ENCODE data around the gene CNNM2.

Gene CNNM2

GRCh38 chr10:103007017-103007416, 88.9 kb downstream of the CNNM2 start:
- no peak for TF ChIP-seq POLR2A (IDR thresholded peaks at IDR 0.05; ENCODE audit: low read depth, low read length)
- no peak for DNase-seq (ENCODE audit: insufficient read length, low spot score)
- FAIRE-seq, result no peak

DNA sequence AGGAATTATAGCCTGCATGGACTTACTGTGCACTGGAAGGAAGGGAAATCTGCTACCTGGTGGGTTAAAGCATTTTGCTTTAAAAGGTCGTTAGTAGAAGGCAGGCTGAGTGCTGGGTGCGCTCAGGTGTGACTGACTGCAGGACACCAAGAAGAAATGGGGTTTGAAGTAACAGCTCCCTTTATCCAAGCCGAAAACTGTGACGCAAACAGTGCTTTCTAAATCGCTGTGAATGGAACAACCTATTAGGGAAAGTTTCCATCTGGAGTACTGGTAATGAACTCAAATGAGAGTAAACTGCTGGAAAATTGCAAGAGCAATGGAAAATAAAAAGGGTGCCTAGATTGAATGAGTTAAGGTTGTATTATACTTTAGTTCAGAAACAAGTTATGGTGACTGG, 95.3 kb downstream of the CNNM2 start:
- no peak for DNase-seq (ENCODE audit: insufficient read length, low spot score)
- FAIRE-seq, result no peak
- TF ChIP-seq POLR2A (IDR thresholded peaks at IDR 0.05; ENCODE audit: low read depth, low read length), result no peak

DNA sequence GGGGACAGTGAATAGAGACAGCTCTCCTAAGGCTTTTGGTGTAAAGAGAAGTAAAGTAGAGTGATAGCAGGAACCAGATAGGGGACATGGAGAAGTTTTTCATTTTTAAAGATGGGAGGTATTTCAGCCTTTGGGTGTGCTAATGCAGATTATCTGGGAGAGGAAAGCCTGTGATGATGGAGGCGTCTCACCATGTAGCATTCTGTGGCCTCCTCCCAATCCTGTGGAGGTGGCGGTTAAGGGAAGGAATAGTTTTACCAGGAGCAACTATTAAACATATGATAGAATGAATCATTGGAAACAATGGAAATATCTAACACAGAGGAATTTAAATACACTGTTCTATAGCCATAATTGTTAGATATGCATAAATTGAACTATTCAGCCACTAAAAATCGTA, 101.3 kb downstream of the CNNM2 start:
- FAIRE-seq (no peak), DNase-seq (ENCODE audit: insufficient read length, low spot score) (no peak)
- TF ChIP-seq POLR2A (IDR thresholded peaks at IDR 0.05; ENCODE audit: low read depth, low read length), result no peak

DNA sequence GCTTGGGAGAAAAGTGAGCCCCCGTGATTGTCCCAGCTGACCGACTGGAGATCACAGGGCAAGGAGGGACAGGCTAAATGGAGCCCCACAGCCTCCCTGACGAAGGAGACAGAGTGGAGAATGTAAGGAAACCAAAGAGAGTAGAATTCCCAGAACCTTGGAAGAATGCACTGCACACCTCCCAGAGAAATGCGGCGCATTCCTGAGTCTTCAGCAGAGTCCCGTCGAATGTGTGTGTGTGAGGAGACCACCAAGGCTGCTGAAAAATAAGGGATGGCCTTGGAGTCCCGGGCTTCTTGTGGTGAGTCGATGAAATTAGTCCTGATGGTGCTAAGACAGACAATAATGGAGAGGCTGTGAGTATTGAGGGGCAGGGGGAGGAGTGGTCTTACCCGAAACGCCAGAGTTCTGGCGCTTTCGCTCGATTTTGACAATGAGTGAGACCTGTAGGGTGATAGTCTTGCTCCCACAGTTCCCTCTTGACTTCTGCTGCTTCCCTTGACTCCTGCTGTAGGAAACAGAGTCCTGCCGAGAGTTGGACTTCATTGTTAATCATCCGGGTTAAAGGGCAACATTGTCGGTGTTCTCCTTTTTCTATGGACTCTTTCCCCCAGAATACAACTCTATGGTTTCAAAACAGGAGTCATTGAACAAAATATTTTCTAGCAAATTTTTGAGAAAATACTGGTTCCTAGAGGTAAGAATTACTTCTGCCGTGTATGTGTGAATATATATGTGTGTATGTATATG, 103.2 kb downstream of the CNNM2 start:
- FAIRE-seq (no peak), DNase-seq (ENCODE audit: insufficient read length, low spot score) (no peak)
- no peak for TF ChIP-seq POLR2A (IDR thresholded peaks at IDR 0.05; ENCODE audit: low read depth, low read length)

DNA sequence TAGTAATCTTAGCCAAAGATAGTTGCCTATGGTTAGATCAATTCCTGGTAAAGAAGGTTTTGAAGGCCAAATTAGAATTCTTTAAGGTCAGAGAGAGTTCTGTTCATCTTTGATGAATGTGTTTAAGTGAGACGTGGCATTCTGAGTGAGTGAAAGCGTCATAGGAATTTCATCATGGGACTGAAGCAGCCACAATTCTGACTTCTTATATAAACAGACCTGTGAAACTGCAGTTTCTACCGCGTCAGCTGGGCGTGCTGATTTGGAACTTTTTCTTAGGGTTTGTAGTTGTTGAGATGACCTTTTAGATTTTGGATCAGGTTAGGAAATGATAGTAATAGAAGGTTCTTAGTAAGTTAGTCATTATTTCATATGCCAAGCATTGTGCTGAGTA, 103.8 kb downstream of the CNNM2 start:
- TF ChIP-seq POLR2A (IDR thresholded peaks at IDR 0.05; ENCODE audit: low read depth, low read length), result no peak
- FAIRE-seq, result no peak
- no peak for DNase-seq (ENCODE audit: insufficient read length, low spot score)

- FAIRE-seq, result no peak
- no peak for DNase-seq (ENCODE audit: insufficient read length, low spot score)
- no peak for TF ChIP-seq POLR2A (IDR thresholded peaks at IDR 0.05; ENCODE audit: low read depth, low read length)
Observed at GRCh38 chr10:103025696-103026095, 107.6 kb downstream of the CNNM2 start.

- FAIRE-seq (no peak), DNase-seq (ENCODE audit: insufficient read length, low spot score) (no peak)
- no peak for TF ChIP-seq POLR2A (IDR thresholded peaks at IDR 0.05; ENCODE audit: low read depth, low read length)
Observed at GRCh38 chr10:103038570-103038969, 120.5 kb downstream of the CNNM2 start.

GRCh38 chr10:103040418-103040817, 122.3 kb downstream of the CNNM2 start:
- TF ChIP-seq POLR2A (IDR thresholded peaks at IDR 0.05; ENCODE audit: low read depth, low read length), result no peak
- peak; percentile 25 for DNase-seq (ENCODE audit: insufficient read length, low spot score)
- no peak for FAIRE-seq

- no peak for TF ChIP-seq POLR2A (IDR thresholded peaks at IDR 0.05; ENCODE audit: low read depth, low read length)
- FAIRE-seq (no peak), DNase-seq (ENCODE audit: insufficient read length, low spot score) (no peak)
Observed at GRCh38 chr10:103041391-103041790, 123.3 kb downstream of the CNNM2 start.

DNA sequence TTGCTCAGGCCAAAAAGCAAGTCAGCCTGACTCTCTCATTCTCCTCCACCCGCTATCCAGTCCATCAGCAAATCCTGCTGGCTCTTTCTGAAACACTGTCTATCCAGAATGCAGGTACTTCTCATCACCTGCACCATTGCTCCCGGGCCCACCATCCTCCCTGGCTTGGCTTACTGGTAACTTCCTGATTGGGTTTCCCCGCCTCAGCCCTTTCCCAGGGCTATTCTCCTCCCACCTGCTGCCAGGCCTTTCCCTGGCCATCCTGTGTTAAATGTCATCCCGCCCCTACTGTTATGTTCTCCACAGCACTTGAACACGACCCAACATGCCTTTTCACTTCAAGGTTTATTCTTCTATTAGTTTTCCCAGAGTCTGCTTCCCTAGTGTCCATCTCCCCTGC, 124.0 kb downstream of the CNNM2 start:
- DNase-seq (ENCODE audit: insufficient read length, low spot score) (no peak), FAIRE-seq (no peak)
- no peak for TF ChIP-seq POLR2A (IDR thresholded peaks at IDR 0.05; ENCODE audit: low read depth, low read length)

- FAIRE-seq (no peak), DNase-seq (ENCODE audit: insufficient read length, low spot score) (no peak)
- TF ChIP-seq POLR2A (IDR thresholded peaks at IDR 0.05; ENCODE audit: low read depth, low read length), result no peak
Observed at GRCh38 chr10:103042908-103043307, 124.8 kb downstream of the CNNM2 start.

DNA sequence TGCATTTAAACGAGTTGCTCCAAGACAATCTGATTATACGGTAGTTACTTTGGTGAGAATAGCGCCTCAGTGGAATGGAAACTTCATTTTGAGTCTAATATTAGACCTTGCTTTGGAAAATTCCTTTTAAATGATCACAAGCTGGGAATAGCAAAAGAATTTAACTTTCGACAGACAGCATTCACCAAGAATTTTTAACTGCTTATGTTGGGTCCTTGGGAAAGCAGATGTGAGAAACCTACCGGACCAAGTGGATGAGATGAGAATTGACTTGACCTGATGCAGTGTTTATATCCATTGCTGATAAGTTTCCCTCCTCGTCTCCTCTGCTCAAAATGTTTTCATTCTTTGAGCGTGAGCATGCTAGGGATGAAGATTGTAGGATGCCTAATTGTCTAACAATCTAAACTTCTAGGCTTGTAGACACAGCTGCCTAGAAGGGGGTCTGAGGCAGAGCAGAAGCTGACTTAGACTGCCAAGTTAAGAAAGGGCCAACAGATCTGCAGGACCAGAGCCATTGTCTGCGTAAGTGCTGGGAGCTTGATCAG, 126.9 kb downstream of the CNNM2 start:
- DNase-seq (ENCODE audit: insufficient read length, low spot score), result no peak
- no peak for TF ChIP-seq POLR2A (IDR thresholded peaks at IDR 0.05; ENCODE audit: low read depth, low read length)
- no peak for FAIRE-seq

- DNase-seq (ENCODE audit: insufficient read length, low spot score), result no peak
- no peak for TF ChIP-seq POLR2A (IDR thresholded peaks at IDR 0.05; ENCODE audit: low read depth, low read length)
- FAIRE-seq, result no peak
Observed at GRCh38 chr10:103045961-103046360, 127.9 kb downstream of the CNNM2 start.

- DNase-seq (ENCODE audit: insufficient read length, low spot score) (no peak), FAIRE-seq (no peak)
- no peak for TF ChIP-seq POLR2A (IDR thresholded peaks at IDR 0.05; ENCODE audit: low read depth, low read length)
Observed at GRCh38 chr10:103047381-103047780, 129.3 kb downstream of the CNNM2 start.

DNA sequence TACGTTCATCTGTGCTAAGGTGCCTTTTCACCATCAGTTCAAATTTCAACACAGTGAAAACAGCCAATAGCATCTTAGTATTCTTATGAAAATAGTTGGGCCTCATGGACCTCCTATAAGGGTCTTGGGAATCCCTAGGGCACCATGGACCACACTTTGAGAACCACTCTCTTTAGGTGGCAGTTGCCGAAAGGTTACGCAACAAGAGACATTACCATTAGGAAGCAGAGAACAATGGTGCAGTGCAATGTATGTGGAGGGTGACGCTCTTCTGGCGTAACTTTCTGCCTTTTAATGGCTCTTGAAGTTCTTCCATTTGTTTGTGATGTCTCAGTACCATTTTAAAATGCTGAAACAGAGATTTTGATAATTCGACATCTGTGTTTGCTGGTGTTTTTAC, 131.1 kb downstream of the CNNM2 start:
- TF ChIP-seq POLR2A (IDR thresholded peaks at IDR 0.05; ENCODE audit: low read depth, low read length), result no peak
- DNase-seq (ENCODE audit: insufficient read length, low spot score) (no peak), FAIRE-seq (no peak)
